Colonic mucosa (tissue), 4 donors: ENCODE measurements around the gene TMEM132E. TPM values are rescaled to one million over a fixed set of nuclear protein-coding genes. Genes with fewer than 3 reads are reported as not detected.

Experiments
- DNase-seq: peaks from one replicate; pipeline ENCODE4 v3.0.0-alpha.2; 2020
- H3K27ac ChIP-seq: fragments of 200-600 bp; one replicate; pipeline ENCODE4 v1.8.0; 2021
- H3K27me3 ChIP-seq: fragments of 200-600 bp; one replicate; pipeline ENCODE4 v1.8.0; 2021
- H3K36me3 ChIP-seq: fragments of 200-600 bp; one replicate; pipeline ENCODE4 v1.8.0; 2021
- H3K4me1 ChIP-seq: fragments of 200-600 bp; one replicate; pipeline ENCODE4 v1.8.0; 2021; ENCODE audit warnings: mild to moderate bottlenecking
- H3K4me3 ChIP-seq: fragments of 200-600 bp; one replicate; pipeline ENCODE4 v1.8.0; 2021
- H3K9ac ChIP-seq, 2 donors: one replicate each; pipeline ENCODE4 v1.7.0; 2013; ENCODE audit warnings: control low read depth in 2 of 2, low read depth in 2 of 2, low read length in 2 of 2
- H3K9me3 ChIP-seq: fragments of 200-600 bp; one replicate; pipeline ENCODE4 v1.8.0; 2021
- CTCF ChIP-seq: fragments of 200-600 bp; IDR thresholded peaks from one replicate; pipeline ENCODE4 v1.8.0; 2022; ENCODE audit warnings: antibody characterized with exemption, mild to moderate bottlenecking
- intact Hi-C: fragments of 100-400 bp; cut with DNase I; formaldehyde crosslinking; loops from one replicate; pipeline ENCODE4 v1.14.1; 2022
- total RNA-seq, 2 donors: library from RNA; stranded (reverse); fragmentation: NEBNext Ultra II Directional in 1 of 2; extraction: Animal tissue kit (Norgen Biotek cat#: 25700) in 1 of 2; gene quantifications; one replicate each; pipeline ENCODE4 v1.2.1, GENCODE V29; 2021
- donor health status: healthy.
- donor health status: DM: no; HTN: no; CAD: no.
- donor health status: DM: no; HTN: no; CAD: no.

The TMEM132E gene
- total RNA-seq, 2 donors from 2014 or later = 0.10 to 0.11 TPM

- no peaks in the 10 kb centered on the region for H3K9me3 ChIP-seq
- no peak for DNase-seq
- no peaks in the 10 kb centered on the region for H3K27me3 ChIP-seq
- TF ChIP-seq CTCF = no peak
- no peaks in the 10 kb centered on the region for H3K4me1 ChIP-seq
- no peak overlapping the region for H3K27ac ChIP-seq
- no peak overlapping the region for H3K9ac ChIP-seq
- no peak overlapping the region for H3K4me3 ChIP-seq
- no peaks in the 10 kb centered on the region for H3K36me3 ChIP-seq
- intact Hi-C loops = no loop called here
Measured at GRCh38 chr17:34566201-34566600, 13.2 kb upstream of the TMEM132E start.

GRCh38 chr17:34566873-34567272 is 12.5 kb upstream of the TMEM132E start:
- H3K27ac ChIP-seq = no peak overlapping the region
- H3K36me3 ChIP-seq = no peaks in the 10 kb centered on the region
- no peak overlapping the region for H3K9ac ChIP-seq
- no peak overlapping the region for H3K4me3 ChIP-seq
- intact Hi-C loops = no loop called here
- H3K9me3 ChIP-seq = no peaks in the 10 kb centered on the region
- no peaks in the 10 kb centered on the region for H3K27me3 ChIP-seq
- no peak for TF ChIP-seq CTCF
- no peaks in the 10 kb centered on the region for H3K4me1 ChIP-seq
- no peak for DNase-seq

- no peaks in the 10 kb centered on the region for H3K4me1 ChIP-seq
- H3K36me3 ChIP-seq = no peaks in the 10 kb centered on the region
- no peak overlapping the region for H3K9ac ChIP-seq
- intact Hi-C loops = no loop called here
- no peak for TF ChIP-seq CTCF
- H3K9me3 ChIP-seq = no peaks in the 10 kb centered on the region
- H3K27me3 ChIP-seq = no peaks in the 10 kb centered on the region
- no peak overlapping the region for H3K27ac ChIP-seq
- no peak for DNase-seq
- H3K4me3 ChIP-seq = no peak overlapping the region
Measured at GRCh38 chr17:34567691-34568465, 11.5 kb upstream of the TMEM132E start.

- H3K27me3 ChIP-seq = no peaks in the 10 kb centered on the region
Measured at GRCh38 chr17:34568953-34569352, 10.4 kb upstream of the TMEM132E start.

GRCh38 chr17:34569591-34569990 is 9.8 kb upstream of the TMEM132E start:
- DNase-seq = no peak
- Histone ChIP-seq H3K4me1 (no peaks in the 10 kb centered on the region), H3K4me3 (no peak overlapping the region), H3K9ac (no peak overlapping the region), H3K9me3 (no peaks in the 10 kb centered on the region), H3K36me3 (no peaks in the 10 kb centered on the region), H3K27me3 (no peaks in the 10 kb centered on the region), H3K27ac (no peak overlapping the region)
- intact Hi-C loops = no loop called here
- no peak for TF ChIP-seq CTCF

More at GRCh38 chr17:34568953-34569352, 10.4 kb upstream of the TMEM132E start:
- Histone ChIP-seq H3K9ac (no peak overlapping the region), H3K36me3 (no peaks in the 10 kb centered on the region), H3K4me1 (no peaks in the 10 kb centered on the region), H3K9me3 (no peaks in the 10 kb centered on the region), H3K27ac (no peak overlapping the region), H3K4me3 (no peak overlapping the region)
- TF ChIP-seq CTCF = no peak
- intact Hi-C loops = no loop called here
- no peak for DNase-seq
